Activated CD4-positive, alpha-beta memory T cell treated with anti-CD3 and anti-CD28 coated beads for 36 hours (primary cell): ENCODE data around the gene PRR12. TPM values are rescaled to one million over a fixed set of nuclear protein-coding genes. Genes with fewer than 3 reads are reported as not detected.

ENCODE experiments used
- CTCF ChIA-PET: fragments of 350-600 bp; sonication (Branson Sonifier 250); formaldehyde crosslinking; loops from one replicate; lab custom pipeline; 2021; ENCODE audit warnings: antibody characterized with exemption, inconsistent platforms; lab: Charles Lee
- POLR2A ChIA-PET: fragments of 350-600 bp; sonication (Branson Sonifier 250); formaldehyde crosslinking; loops from one replicate; lab custom pipeline; 2021; ENCODE audit warnings: antibody characterized with exemption; lab: Charles Lee
- DNase-seq: peaks from one replicate; pipeline ENCODE4 v3.0.0-alpha.2; 2020
- H3K27ac Mint-ChIP-seq: one replicate; pipeline ENCODE4 v1.8.0; 2021; ENCODE audit warnings: mixed read lengths
- H3K27me3 Mint-ChIP-seq: one replicate; pipeline ENCODE4 v1.8.0; 2021; ENCODE audit warnings: mixed read lengths
- H3K36me3 Mint-ChIP-seq: one replicate; pipeline ENCODE4 v1.8.0; 2021; ENCODE audit warnings: mixed read lengths
- H3K4me1 Mint-ChIP-seq: one replicate; pipeline ENCODE4 v1.8.0; 2021; ENCODE audit warnings: low read depth, mixed read lengths
- H3K4me3 Mint-ChIP-seq: one replicate; pipeline ENCODE4 v1.8.0; 2021; ENCODE audit warnings: mild to moderate bottlenecking, mixed read lengths
- H3K9me3 Mint-ChIP-seq: one replicate; pipeline ENCODE4 v1.8.0; 2021; ENCODE audit warnings: mixed read lengths
- intact Hi-C: fragments of 100-400 bp; cut with micrococcal nuclease; formaldehyde crosslinking; loops from one replicate; pipeline ENCODE4 v1.15.1; 2023
- total RNA-seq, 2 experiments: library from RNA; stranded (reverse); gene quantifications; one replicate each; pipeline ENCODE4 v1.2.3, GENCODE V29; 2021

Gene PRR12
- total RNA-seq, 2 experiments from 2014 or later: 19.9 to 22.4 TPM

DNA sequence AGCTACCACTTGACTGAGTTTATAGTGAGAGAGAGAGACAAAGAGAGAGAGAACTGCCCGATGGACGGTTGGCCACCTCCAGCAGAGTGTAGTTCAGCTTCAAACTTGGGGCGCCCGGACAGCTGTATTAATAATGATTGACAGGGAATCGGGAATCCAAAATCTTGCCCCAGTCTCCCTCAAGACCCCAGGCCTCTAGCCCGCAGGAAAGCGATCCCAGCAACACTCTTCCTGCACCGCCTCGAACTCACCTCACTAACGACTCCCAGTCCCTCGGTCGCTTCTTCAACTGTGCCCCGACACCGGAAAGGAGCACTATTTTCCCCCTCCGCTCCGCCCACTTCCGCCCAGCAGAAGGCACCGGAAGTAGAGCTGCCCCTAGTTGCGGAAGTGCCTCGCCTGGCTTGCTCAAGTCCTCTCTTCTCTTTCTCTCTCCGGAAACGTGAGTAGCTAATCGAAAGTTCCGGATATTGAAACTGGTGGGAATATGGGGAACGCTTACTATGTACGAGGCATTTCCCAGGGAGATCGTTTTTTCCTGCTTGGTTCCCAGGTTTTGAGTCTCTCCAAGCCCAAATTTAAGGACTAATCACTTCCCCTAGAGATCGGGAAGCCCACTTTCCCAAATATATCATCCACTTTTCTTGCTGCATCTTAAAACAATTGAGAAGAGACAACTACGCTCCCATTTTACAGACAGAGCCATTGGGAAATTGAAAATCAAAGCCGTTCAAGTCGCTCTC, 10.5 kb upstream of the PRR12 start, which contains the start of gene NOSIP:
TSS of gene NOSIP (minus strand) at position 293 of the 743 bp plus-strand sequence. CDS start 19,865 bp downstream, outside the sequence.
- POLR2A ChIA-PET: interaction anchor here (0.5 to 2.5 kb wide), 12 partner anchors 9 to 97 kb away, joined by 3 to 22 read pairs (median 6); partner anchors contain the start of genes PRMT1 and PRR12
- DNase-seq: peak; percentile 98
- CTCF ChIA-PET: interaction anchor here (0.6 to 3.5 kb wide), 11 partner anchors 10 to 773 kb away, joined by 3 to 36 read pairs (median 5); partner anchors contain the start of genes PRMT1 and PRR12
- Mint-ChIP-seq H3K27ac (peak within 1 kb of the TSS; percentile 92), H3K4me1 (peaks cover 29% of the 10 kb centered on the region), H3K27me3 (no peaks in the 10 kb centered on the region), H3K9me3 (no peaks in the 10 kb centered on the region), H3K36me3 (peaks cover 3% of the 10 kb centered on the region), H3K4me3 (peak within 1 kb of the TSS; percentile 97)
- intact Hi-C loops: loop anchor here (1.0 kb wide), 2 partner anchors 10 to 60 kb away; partner anchors contain the start of gene RRAS

DNA sequence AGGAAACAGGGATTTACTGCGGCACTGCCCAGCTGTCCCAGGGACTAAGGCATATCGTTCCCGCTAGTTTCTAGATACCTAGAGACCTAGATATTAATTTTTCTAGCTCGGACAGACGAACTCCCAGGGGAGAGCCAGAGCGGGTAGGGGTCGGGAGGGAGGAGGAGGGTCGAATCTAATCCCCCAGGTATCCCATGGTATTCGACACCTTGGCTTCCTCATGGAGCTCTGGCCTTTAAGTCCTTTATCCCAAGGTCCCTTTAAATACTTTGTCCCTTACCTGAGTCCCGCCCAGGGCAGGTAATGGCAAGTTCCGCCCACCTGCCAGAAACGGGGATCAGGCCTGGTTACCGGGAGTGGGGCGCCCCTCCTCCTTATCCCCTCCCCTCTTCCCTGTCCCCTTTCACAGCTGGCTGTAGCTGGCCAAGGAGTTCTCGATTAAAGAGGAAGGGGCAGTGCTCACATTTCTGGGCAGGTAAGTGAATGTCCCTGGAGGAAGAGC, 9.9 kb upstream of the PRR12 start, which contains the start of gene PRRG2:
TSS of gene PRRG2 (plus strand) at position 310 of the 502 bp plus-strand sequence. CDS start 1,904 bp downstream, outside the sequence.
- peaks cover 3% of the 10 kb centered on the region for H3K36me3 Mint-ChIP-seq
- no peak for DNase-seq
- peak within 1 kb of the TSS; percentile 92 for H3K27ac Mint-ChIP-seq
- ChIA-PET CTCF (interaction anchor here (1.1 to 3.5 kb wide), 5 partner anchors 10 to 76 kb away, joined by 4 to 36 read pairs (median 6); partner anchors contain the start of gene PRR12), POLR2A (interaction anchor here (0.7 to 2.5 kb wide), 9 partner anchors 9 to 96 kb away, joined by 3 to 22 read pairs (median 8); partner anchors contain the start of genes PRMT1 and PRR12)
- H3K4me3 Mint-ChIP-seq: peak within 1 kb of the TSS; percentile 97
- intact Hi-C loops: no loop called here
- H3K27me3 Mint-ChIP-seq: no peaks in the 10 kb centered on the region
- peaks cover 29% of the 10 kb centered on the region for H3K4me1 Mint-ChIP-seq
- no peaks in the 10 kb centered on the region for H3K9me3 Mint-ChIP-seq

DNA sequence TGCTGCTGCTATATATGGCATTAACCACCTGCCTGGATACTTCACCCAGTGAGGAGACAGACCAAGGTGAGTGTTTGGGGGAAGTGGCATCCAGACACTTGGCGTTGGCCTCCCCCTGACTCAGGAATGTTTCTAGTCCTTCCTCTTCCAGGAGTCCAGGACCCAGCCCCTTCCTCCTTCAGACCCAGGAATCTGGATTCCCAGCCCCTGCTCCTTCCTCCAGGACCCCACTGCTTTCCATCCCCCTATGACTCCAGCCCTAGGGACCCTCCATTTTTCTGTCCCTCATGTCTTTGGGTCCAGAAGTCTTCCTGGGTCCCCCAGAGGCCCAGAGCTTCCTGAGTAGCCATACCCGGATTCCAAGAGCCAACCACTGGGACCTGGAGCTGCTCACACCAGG, 7.7 kb upstream of the PRR12 start:
- POLR2A ChIA-PET: interaction anchor here (0.7 to 1.2 kb wide), 2 partner anchors 49 to 57 kb away, joined by 3 read pairs; no protein-coding TSS in a partner anchor

DNA sequence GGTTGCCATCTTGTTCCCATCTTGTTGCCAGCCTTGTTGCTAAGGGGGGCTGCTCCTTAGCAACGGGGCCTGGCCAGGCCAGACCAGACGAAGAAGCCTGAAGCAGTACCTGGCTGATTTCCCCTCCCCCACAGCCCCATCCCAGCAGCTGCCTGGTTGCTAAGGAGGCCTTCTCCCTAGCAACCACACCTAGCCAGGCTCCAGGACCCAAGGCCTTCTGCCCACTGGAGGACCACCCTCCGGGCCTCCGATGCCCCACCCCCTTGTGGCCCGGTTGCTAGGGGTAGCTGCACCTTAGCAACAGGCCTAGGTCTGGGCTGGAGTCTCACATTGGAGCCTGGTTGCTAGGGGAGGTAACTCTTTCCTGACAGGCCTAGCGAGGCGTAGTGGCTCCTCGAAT, 6.0 kb upstream of the PRR12 start:
- H3K27ac Mint-ChIP-seq: no peak overlapping the region
- ChIA-PET CTCF (interaction anchor here (0.7 to 4.6 kb wide), 3 partner anchors 15 to 96 kb away, joined by 3 to 17 read pairs (median 3); no protein-coding TSS in a partner anchor), POLR2A (no interaction called here)
- intact Hi-C loops: no loop called here
- peaks cover 3% of the 10 kb centered on the region for H3K36me3 Mint-ChIP-seq
- no peak overlapping the region for H3K4me3 Mint-ChIP-seq
- no peaks in the 10 kb centered on the region for H3K9me3 Mint-ChIP-seq
- DNase-seq: no peak
- H3K27me3 Mint-ChIP-seq: no peaks in the 10 kb centered on the region
- peaks cover 22% of the 10 kb centered on the region for H3K4me1 Mint-ChIP-seq

More for the DNA sequence above, 7.7 kb upstream of the PRR12 start:
- CTCF ChIA-PET: interaction anchor here (0.6 to 1.0 kb wide), 2 partner anchors 14 to 304 kb away, joined by 3 read pairs; no protein-coding TSS in a partner anchor
- intact Hi-C loops: no loop called here
- Mint-ChIP-seq H3K9me3 (no peaks in the 10 kb centered on the region), H3K36me3 (peaks cover 3% of the 10 kb centered on the region), H3K27ac (no peak overlapping the region), H3K4me1 (peaks cover 24% of the 10 kb centered on the region), H3K27me3 (no peaks in the 10 kb centered on the region), H3K4me3 (no peak overlapping the region)
- DNase-seq: no peak

DNA sequence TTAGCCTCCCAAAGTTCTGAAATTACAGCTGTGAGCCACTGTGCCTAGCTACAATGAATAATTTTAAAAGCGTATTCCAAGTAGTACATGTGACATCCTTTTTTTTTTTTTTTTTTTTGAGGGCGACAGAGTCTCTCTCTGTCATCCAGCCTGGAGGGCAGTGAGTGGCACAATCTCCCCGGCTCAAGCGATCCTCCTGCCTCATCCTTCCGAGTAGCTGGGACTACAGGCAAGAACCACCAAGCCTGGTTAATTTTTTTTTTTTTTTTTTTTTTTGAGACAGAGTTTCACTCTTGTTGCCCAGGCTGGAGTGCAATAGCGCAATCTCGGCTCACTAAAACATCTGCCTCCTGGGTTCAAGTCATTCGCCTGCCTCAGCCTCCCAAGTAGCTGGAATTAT, 3.8 kb upstream of the PRR12 start:
- DNase-seq: no peak
- H3K27me3 Mint-ChIP-seq: no peaks in the 10 kb centered on the region
- POLR2A ChIA-PET: interaction anchor here (0.6 kb wide), 1 partner anchor 127 kb away, joined by 3 read pairs; no protein-coding TSS in a partner anchor
- H3K9me3 Mint-ChIP-seq: no peaks in the 10 kb centered on the region
- H3K4me3 Mint-ChIP-seq: no peak overlapping the region
- no peak overlapping the region for H3K27ac Mint-ChIP-seq
- no peaks in the 10 kb centered on the region for H3K36me3 Mint-ChIP-seq
- CTCF ChIA-PET: interaction anchor here (4.6 kb wide), 1 partner anchor 17 kb away, joined by 17 read pairs; no protein-coding TSS in a partner anchor
- H3K4me1 Mint-ChIP-seq: peaks cover 16% of the 10 kb centered on the region
- intact Hi-C loops: no loop called here

DNA sequence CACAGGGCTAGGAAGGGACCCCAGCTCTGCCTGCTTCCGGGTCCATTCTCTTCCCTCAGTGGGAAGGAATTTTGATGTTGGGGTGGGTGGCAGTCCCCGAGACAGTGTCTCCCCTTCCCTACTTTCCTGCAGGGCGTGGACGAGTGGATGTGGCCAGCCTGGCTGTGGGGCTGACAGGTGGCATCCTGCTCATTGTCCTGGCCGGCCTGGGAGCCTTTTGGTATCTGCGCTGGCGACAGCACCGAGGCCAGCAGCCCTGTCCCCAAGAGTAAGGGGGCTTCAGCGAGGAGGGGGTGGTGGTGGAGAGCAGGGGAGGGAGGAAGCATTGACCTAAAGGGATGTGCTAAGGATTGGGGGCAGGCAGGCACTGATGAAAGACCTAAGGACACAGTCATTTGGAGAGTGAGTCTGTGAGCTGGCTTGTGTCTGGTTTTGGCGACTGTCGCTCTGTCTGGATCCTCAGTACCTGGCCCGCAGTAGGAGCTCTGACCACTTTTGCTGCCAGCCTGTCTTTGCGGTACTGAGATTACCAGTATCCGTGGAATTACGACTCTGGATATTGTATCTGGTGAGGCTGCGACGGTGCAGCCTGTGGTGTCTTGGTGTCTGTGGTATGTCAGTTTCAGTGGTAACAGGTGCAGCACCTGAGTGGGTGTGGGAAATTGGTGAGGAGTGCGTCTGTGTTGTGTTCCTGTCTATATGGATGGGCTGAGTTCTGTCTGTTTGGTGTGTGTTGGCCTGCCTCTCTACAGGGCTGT, 2.4 kb upstream of the PRR12 start:
- intact Hi-C loops: no loop called here
- ChIA-PET POLR2A (interaction anchor here (2.3 to 3.1 kb wide), 2 partner anchors 8 to 88 kb away, joined by 8 to 22 read pairs; partner anchors contain the start of genes NOSIP and PRRG2), CTCF (interaction anchor here (0.9 to 4.6 kb wide), 3 partner anchors 18 to 84 kb away, joined by 3 to 17 read pairs (median 4); no protein-coding TSS in a partner anchor)
- H3K9me3 Mint-ChIP-seq: no peaks in the 10 kb centered on the region
- H3K27ac Mint-ChIP-seq: peak overlapping the region; percentile 13
- peak; percentile 78 for DNase-seq
- no peak overlapping the region for H3K4me3 Mint-ChIP-seq
- peaks cover 2% of the 10 kb centered on the region for H3K36me3 Mint-ChIP-seq
- H3K27me3 Mint-ChIP-seq: no peaks in the 10 kb centered on the region
- H3K4me1 Mint-ChIP-seq: peaks cover 22% of the 10 kb centered on the region

DNA sequence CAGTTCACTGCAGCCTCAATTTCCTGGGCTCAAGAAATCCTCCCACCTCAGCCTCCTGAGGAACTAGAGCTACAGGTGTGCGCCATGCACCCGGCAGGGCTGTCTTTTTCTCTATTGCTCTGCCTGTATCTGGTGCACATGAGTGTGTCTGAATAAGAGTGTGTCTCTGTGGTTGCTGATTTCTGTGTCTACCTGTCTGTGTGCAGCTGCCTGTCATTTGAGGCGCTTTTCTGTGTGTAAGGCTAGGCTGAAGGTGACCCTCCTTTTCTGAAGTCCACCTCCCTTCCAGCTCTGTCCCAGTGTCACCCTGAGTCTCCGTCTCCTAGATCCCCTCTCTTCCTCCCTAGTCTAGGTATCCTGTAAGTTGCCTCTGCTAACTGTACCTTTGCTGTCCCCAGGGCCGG, 1.5 kb upstream of the PRR12 start:
- peaks cover 8% of the 10 kb centered on the region for H3K36me3 Mint-ChIP-seq
- H3K4me1 Mint-ChIP-seq: peaks cover 31% of the 10 kb centered on the region
- H3K27ac Mint-ChIP-seq: no peak overlapping the region
- H3K4me3 Mint-ChIP-seq: no peak overlapping the region
- H3K9me3 Mint-ChIP-seq: no peaks in the 10 kb centered on the region
- no peak for DNase-seq
- no peaks in the 10 kb centered on the region for H3K27me3 Mint-ChIP-seq
- ChIA-PET POLR2A (interaction anchor here (1.9 to 3.1 kb wide), 3 partner anchors 9 to 87 kb away, joined by 8 to 22 read pairs (median 10); partner anchors contain the start of genes NOSIP, PRRG2, RRAS and SCAF1), CTCF (interaction anchor here (0.9 kb wide), 1 partner anchor 83 kb away, joined by 4 read pairs; no protein-coding TSS in a partner anchor)
- intact Hi-C loops: no loop called here

DNA sequence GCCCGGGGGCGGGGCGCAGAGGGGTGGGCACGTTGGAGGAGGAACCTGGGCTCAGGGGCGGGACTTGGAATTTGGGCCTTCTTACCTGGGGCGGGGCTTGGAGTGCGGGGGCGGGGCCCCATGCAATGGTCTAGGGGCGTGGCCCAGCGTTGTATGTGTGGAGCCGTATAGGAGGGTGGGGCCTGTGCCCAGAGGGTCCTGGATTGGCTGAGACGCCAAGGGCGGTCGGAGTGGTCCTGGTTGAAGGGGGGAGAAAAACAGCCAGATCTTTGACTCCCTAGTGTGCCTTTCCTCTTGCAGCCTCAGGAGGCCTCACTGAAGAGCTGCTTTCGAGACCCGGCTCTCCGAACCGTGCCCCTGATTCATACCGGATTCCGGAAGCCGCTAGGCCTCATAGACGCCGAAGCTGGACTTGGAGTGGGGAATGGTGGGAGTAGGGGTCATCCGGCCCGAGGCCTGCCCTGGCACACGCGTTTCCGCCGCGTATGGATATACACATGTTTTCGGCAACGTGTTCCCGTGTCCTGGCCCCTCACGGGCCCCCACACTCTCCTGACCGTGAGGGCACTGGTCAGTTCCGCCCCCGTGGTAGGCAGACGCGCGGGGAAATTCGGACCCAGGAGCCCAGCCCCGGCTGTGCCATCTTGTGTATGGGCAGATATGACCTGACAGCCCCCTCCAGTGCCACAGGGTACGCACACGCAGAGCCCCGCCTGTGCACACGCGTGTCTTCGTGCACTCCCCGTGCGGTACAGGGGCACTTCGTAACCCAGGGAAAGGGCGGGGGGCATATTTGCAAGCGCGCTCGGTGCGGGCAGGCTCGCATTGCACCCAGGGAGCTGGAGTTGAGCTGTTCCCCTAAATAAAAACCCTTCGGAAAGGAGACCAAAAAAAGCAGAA, 661 bp upstream of the PRR12 start:
- peak; percentile 97 for DNase-seq
- CTCF ChIA-PET: interaction anchor here (0.6 to 1.4 kb wide), 4 partner anchors 9 to 249 kb away, joined by 4 to 5 read pairs (median 4); partner anchors contain the start of genes PRRG2 and RRAS
- intact Hi-C loops: loop anchor here (1.0 to 5.0 kb wide), 6 partner anchors 10 to 277 kb away; partner anchors contain the start of genes BCL2L12, FUZ, IRF3 and NOSIP
- Mint-ChIP-seq H3K36me3 (peaks cover 11% of the 10 kb centered on the region), H3K9me3 (no peaks in the 10 kb centered on the region), H3K4me1 (peaks cover 32% of the 10 kb centered on the region), H3K4me3 (peak overlapping the region; percentile 80), H3K27ac (peak overlapping the region; percentile 91), H3K27me3 (no peaks in the 10 kb centered on the region)
- POLR2A ChIA-PET: interaction anchor here (0.5 to 3.1 kb wide), 5 partner anchors 10 to 86 kb away, joined by 3 to 22 read pairs (median 8); partner anchors contain the start of genes NOSIP, PRRG2, RRAS and SCAF1

DNA sequence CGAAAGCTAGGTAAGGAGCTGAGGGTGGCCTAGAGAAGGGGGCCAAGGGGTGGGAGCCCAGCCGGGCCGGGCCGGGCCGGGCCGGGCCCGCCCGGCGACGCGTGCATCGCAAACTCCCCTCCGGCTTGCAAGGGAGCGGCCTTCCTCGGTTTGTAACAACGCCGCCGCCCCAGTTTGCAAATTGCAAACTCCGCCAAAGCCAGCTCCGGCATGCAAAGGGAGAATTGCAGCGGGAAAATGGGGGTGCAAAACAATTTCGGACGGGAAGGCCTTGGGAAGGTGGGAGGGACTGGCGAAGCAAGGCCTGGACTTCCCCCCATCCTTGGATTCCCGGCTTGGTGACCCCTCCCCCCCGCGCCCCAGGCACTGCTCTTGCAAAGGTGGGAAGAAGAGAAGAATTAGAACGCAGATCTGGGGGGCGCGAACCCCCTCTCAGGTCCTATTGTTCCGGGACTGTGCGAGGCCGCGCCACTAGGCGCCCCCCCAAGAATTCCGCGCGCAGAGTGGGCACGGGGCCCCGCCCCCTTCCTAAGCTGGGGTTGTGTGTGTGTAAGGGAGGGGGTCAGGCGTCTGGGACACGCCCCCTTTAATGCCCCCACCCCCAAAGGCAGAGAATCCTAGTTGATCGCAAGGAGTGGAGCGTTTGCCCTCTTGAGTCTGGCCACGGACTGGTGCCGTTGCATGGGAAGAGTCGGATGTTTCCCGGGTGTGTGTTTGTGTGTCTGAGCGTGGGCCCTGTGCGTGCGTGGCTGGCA, 926 bp downstream of the PRR12 start:
- peak; percentile 64 for DNase-seq
- peaks cover 32% of the 10 kb centered on the region for H3K4me1 Mint-ChIP-seq
- no peaks in the 10 kb centered on the region for H3K9me3 Mint-ChIP-seq
- peak overlapping the region; percentile 80 for H3K4me3 Mint-ChIP-seq
- ChIA-PET CTCF (interaction anchor here (0.6 to 1.4 kb wide), 2 partner anchors 45 to 48 kb away, joined by 4 read pairs; partner anchors contain the start of gene RRAS), POLR2A (interaction anchor here (0.8 to 1.1 kb wide), 3 partner anchors 33 to 73 kb away, joined by 3 read pairs; partner anchors contain the start of genes BCL2L12, IRF3 and SCAF1)
- peaks cover 12% of the 10 kb centered on the region for H3K36me3 Mint-ChIP-seq
- H3K27ac Mint-ChIP-seq: peak overlapping the region; percentile 91
- intact Hi-C loops: loop anchor here (2.0 to 5.0 kb wide), 3 partner anchors 23 to 275 kb away; partner anchors contain the start of genes FUZ and PNKP
- H3K27me3 Mint-ChIP-seq: no peaks in the 10 kb centered on the region
